Stimulated activated CD4-positive, alpha-beta T cell treated with anti-CD3 and anti-CD28 coated beads, Interleukin-4, amount 100 ng/mL, for 24 hours (primary cell): ENCODE measurements around the gene DTNB.
A peak's percentile ranks its signal among the peaks of the same experiment; 100 is the strongest.
"Not testable (repeated sequence)": the region's sequence is repeated elsewhere in the genome, so short reads cannot be mapped to it uniquely, and the experiment has no call there.

Experiments used
- DNase-seq: peaks from one replicate; pipeline ENCODE4 v3.0.0-alpha.2; 2020

Gene DTNB

DNA sequence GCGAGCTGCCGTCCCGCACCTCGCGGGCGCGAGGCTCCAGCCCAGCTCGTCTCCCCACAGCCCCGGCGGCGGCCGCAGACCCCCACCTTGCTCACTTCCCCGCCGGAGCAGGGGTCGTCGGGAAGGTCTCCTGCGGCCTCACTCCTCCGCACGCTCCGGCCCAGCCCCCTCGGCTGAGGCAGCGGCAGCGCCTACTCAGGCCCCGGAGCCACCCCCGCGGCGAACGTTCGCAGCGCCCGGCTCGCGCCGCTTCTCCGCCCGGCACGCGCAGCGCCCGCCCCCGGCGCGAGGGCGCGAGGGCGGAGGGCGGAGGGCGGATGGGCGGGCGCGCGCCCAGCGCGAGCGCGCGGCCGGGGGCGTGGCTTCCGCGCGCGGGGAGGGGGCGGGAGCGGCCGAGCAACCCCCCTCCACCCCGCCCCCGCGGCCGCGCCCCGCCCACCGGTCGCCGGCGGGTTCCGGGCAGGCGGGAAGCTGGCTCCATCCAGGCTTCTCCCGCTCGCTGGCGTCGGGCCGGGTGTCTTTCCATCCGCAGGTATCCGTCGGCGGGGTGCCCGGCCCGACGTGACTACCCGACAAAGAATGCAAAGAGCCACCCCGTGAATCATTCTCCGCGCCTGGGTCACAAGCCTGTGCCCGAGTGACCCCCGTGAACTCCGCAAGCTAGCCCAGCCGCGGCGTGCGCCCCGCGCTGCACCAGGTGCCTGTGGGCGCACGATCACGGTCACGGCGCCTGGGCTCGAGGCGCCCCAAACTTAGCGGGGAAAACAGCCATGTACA, at the start of gene DTNB:
Gene DTNB (minus strand): TSS at position 278 of the 777 bp plus-strand sequence. CDS start 20,917 bp downstream, outside the sequence.
- DNase-seq = peak; percentile 64

DNA sequence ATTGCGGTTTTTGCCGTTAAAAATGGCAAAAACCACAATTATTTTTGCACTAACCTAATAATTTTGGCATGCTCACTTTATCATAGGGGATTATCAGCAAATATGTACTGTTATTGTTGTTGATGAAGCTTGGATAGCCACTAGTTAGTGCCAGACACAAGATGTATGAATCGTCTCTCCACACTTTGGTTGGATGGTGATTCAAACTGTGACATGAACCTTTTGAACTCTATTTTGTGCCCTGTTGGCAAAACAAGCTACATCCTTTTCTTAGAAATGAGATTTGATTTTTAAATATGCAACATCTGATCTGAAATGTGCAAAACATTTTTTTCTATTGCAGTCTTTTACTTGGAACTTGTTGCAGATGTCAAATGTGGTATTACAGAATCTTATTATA, 48.8 kb upstream of the DTNB start:
- DNase-seq = no peak

DNA sequence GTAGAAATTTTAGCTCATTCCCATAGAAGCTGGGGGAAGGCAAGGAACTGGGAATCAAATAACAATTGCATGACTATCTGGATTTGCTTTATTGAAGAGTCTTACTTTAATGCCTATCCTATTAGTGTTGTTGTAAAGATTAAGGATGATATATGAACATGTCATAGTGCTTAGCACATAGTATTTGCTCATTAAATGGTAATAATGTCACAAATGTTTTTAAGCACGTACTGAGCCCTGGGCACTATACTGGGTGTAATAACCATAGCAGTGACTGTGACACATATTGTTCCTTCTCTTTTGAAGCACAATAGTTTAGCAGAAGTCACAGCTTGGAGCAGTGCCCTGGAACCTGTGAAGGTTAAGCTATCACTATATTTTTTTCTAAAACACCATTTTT, 47.2 kb upstream of the DTNB start:
- DNase-seq = no peak

DNA sequence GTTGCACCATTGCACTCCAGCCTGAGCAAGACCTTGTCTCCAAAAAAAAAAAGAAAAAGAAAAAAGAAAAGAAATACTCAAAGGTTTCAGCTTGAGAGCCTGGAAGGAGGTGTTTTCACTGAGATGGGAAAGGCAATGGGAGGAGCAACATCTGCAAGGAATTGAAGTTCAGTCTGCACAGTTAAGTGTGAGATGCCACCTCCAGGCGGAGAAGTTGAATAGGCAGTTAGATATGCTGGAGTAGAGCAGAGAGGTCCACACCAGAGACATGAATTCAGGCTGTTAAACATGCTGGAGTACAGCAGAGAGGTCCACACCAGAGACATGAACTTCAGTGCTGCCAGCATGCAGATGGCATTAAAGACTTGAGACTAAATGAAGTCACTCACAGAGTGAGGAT, 41.4 kb upstream of the DTNB start:
- DNase-seq = no peak

DNA sequence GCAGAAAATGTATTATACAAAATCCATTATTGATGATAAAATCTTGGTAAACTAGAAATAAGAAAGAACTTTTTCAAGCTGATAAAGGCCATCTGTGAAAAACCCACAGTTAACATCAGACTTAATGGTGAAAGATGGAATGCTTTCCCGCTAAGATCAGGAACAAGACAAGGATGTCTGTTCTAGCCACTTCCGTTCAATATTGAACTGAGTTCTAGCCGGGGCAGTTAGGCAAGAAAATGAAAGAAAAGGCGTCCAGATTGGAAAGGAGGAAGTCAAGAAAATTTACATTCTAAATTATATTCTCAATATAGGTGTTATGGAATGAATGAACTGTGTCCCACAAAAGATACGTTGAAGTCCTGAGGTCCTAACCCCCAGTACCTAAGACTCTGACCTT, 39.1 kb upstream of the DTNB start:
- no peak for DNase-seq

DNA sequence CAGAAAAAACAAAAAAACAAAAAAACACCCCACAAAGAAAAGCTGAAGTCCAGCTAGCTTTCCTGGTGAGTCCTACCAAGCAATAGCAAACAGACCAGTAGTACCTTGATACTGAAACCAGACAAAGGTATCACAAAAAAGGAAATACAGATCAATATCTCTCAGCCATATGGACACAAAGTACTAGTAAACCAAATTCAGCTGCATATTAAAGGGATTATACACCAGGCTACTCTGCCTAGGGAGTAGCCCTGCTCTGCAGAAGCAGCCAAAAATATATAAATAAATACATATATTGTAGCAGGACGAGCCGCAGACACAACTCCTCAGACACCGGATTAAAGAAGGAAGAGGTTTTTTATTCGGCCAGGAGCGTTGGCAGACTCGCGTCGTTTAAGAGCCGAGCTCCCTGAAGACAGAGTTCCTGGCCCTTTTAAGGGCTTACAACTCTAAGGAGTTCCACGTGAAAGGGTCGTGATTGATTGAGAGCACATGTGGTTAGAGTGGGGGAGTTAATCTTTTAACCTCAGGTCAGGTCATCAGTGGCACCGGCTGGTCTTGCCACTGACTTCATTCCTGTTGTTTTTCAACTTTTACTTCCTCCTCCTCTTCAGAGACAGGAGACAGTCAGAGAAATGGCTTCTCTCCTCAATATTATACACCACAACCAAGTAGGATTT, 38.4 kb upstream of the DTNB start:
- DNase-seq = no peak

DNA sequence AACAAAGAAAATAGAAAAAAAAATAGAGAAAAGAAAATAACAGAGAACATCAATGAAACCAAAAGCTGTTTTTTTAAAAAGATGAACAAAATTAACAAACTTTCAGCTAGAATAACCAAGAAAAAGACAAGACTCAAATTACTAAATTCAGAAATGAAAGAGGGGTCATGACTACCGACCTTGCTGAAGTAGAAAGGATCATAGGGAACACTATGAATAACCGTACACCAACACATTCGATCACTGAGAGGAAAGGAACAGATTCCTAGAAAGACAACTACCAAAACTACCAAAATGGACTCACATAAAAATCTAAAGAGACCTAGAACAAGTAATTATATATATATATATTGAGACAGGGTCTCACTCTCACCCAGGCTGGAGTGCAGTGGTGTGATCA, 37.4 kb upstream of the DTNB start:
- no peak for DNase-seq

DNA sequence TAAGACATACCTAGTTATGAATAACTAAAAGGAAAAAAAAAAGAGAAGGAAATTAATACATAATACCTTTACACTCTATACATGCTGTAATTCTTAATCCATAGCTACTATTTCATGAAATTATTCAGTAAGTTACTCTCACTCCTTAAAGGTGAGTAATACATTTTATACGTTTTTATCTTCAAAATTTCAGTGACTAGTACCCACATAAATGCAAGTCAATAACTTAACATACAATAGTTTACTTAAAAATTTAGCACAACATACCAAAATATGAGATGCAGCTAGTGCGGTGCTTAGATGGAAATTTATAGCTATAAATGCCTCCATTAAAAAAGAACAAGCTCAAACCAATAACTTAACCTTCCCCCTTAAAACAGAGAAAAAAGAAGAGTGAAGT, 36.0 kb upstream of the DTNB start:
- no peak for DNase-seq

DNA sequence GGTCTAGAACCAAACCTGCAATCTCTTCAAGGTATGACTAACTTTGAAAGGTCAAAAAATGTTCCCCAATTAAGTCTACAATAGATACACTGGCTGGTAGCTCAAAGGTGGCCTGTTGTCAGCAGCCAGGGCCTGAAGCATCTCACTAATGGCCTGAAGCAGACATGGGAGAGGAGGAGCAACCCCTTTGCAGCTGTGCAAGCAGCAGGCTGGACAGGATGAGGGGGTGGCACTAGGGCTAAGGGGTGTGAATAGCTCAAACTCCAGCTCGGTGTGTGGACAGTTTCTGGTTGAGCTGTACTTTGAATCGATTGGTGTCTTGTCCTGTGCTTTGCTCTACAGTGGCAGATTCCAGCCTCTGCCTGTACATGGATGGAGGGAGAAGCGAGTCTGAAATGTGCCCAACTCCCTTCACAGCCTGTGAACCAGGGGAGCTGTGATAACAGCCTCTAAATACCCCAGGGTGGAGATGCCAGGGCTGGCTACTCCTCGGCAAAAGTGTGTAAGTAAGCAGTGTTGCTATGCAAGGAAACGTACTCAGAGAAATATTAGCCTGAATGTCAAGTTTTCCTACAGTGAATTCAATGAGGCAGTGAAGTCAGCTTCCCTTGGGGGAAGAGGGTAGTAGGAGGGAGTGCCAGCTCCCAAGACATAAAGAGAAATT, 34.7 kb upstream of the DTNB start:
- no peak for DNase-seq

DNA sequence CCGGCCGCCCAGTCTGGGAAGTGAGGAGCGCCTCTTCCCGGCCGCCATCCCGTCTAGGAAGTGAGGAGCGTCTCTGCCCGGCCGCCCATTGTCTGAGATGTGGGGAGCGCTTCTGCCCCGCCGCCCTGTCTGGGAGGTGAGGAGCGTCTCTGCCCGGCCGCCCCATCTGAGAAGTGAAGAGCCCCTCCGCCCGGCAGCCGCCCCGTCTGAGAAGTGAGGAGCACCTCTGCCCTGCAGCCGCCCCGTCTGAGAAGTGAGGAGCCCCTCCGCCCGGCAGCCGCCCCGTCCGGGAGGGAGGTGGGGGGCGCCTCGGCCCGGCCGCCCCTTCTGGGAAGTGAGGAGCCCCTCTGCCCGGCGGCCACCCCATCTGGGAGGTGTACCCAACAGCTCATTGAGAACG, 32.2 kb upstream of the DTNB start:
- not testable (repeated sequence) for DNase-seq

DNA sequence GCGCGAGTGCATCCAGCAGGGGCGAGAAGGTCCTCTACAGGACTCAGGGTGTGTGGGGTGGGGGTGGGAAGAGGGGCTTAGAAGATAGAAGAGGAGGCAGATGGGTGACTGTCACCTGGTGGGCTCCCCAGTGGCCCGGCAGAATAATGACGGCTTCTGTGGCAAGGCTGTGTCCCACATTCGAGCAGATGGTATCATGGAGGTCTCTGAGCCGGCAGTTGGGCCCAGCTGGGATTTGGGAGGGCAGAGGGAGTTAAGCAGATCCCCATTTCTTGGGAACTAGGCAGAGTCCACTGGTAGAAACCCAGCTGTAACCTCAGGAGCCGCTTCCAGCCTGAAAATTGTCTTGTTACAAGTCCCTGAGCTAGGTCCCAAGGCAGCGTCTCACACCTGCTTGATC, 28.4 kb upstream of the DTNB start:
- DNase-seq = no peak

DNA sequence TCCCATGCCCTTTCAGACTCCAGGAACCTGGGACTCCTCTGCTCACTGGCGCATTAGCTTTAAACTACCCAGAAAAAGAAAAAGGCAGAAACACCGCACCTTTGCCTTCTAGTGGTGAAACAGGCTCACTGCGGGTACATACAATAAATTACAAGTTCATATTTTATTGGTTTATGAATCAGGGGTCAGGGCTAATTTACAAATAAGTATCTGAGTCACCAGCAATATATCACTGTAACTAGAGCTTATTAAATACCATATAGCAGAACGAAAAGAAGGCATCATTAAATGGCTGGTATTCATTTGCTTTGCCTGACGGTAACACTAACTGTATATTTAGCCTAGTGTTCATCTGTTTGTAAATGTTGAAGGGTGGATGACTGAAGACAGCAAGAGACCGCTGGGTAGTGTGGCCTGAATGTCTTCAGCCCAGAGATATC, 26.9 kb upstream of the DTNB start:
- peak; percentile 24 for DNase-seq

DNA sequence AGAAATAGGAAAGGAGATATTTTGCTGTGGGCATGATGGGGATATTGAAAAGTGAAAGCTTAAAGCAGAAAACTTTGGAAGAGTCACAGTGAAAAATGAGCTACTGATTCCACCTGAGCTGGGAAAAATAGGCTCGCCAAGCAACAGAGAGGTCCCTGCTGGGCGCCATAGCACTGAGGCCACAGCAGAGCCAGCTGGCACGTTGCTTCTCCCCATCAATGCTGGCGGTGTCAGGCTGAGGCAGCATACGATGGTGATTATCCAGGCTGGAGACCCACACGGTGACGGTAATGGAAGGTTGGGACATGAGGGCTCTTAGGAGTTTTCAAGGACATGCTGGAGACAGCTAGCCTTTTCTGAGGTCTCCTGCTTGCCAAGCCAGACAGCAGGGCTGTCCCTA, 25.8 kb upstream of the DTNB start:
- no peak for DNase-seq

DNA sequence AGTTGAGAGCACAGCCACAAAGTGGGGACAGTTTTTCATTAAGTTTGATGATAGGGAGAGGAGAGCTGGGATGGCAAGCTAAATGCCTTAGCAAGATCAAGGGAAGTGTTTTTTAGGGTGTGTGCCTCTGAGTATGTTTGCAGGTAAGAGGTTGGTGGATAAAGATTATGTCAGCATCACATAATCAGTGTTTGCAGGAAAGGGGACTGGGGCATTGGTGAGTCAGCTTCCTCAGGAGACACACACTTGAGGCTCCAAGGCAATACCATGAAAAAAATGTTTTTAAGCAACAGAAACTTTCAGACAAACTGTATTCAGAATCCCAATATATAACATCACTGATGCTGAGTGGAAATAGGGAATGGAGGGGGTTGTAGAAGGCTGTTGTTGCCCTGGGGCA, 25.4 kb upstream of the DTNB start:
- no peak for DNase-seq

DNA sequence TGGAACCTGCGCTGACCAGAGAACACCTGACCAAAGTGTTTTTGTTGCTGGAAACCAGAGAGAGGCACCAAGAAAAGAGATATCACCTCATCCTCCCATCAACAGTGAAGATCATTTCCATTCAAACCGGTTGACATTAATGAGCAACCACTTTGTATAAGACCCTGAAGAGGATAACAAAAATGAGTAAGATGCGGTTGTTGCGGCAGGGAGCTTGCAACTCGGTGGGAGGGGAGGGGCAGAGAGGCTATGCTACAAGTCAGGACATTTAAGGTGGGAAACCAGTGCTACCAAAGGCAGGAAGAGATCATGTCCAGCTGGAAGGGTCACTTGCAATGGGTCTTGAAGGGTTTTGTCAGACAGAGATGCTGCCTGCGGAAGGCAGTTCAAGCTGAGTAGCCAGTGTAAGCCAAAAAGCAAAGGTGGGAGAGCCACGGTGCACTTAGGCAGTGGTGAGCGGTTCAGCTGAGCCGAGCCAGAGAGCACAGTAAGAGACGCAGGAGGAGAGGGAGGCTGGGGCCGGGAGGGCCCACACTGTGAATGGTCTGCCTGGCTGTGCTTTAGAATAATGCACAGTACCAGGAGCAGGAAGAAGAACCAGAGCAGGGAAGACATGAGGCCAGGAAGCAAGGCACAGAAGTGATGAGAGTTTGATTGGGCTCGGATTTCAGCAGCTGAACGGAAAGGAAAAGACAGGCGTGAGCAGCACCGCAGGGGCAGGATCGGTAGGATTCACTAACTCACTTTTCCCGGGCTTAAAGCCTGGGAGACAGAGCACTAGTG, 24.4 kb upstream of the DTNB start:
- no peak for DNase-seq

DNA sequence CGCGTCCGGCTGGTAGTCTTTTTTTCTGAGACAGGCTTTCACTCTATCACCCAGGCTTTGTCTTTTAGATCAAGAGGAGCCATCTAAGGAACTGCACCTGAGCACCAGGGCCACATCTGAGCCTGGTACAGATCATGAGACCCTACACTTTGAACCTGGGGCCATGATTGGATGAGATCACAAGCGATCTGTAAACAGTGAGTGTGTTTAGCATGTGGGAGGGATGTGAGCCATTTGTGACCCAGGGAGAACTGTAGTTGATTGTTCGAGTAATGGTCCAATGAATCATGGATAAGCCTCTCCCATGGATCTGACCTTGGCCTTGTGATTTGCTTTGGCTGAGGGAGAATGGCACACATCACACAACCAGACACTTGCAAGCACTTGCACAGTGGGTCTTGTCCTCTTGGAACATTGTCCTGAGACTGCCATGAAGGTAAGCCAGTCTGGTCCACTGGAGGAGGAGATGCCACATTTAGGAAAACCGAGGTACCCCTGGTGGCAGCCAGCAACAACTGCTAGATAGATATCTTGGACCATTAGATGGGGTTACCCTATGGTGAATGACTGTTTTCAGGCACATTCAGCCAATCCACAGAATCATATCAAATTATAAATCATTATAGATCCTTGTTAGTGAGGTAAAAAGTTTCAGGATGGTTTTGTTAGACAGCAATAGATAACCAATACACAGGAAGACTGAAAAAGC, 19.5 kb upstream of the DTNB start:
- no peak for DNase-seq

DNA sequence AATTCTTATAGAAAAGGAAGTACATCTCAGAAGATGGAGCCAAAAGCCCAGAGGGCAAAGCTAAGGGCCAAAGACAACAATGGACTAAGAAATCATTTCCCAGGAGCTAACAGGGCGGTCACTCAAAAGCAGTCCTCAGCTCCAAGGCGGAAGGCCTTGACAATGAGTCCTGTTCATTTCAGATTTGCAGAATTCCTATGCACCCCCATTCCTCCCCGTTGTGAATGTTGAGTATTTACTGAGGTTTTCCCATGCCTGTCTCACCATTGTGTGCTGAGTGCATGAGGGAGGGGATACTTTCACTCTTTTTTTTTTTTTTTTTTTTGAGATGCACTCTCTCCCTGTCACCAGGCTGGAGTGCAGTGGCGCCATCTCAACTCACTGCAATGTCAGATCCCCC, 18.8 kb upstream of the DTNB start:
- DNase-seq = no peak

DNA sequence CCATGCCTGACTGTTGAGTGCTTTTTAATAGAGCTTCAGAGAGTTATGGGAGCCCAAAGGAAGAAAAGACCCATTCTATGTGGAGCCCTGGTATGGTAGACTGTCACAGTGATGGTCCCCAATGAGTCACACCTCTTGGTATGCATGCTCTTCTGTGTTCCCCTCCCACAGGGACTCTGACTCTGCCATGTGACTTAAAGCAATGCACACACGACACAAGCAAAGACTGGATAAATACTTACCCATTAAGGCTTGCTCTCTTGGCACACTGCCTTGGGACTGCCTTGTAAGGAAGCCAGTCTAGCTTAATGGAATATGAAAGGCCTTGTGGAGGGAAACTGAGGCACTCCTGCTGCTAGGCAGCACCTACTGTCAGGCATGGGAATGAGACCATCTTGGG, 16.7 kb upstream of the DTNB start:
- no peak for DNase-seq

DNA sequence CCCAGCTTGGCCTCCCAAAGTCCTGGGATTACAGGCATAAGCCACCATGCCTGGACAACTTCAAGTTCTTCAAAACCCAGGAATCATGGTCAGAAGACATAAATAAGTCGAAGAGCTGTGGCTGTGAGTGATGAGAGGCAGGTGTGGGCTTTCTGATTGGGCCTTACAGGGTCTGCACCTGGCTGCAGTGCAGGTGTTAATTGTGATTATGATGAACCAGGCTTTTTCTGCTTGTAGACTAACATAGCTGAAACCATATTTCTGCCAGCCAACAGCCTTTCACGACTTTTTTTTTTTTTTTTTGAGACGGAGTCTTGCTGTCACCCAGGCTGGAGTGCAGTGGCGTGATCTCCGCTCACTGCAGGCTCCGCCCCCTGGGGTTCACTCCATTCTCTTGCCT, 14.9 kb upstream of the DTNB start:
- no peak for DNase-seq

DNA sequence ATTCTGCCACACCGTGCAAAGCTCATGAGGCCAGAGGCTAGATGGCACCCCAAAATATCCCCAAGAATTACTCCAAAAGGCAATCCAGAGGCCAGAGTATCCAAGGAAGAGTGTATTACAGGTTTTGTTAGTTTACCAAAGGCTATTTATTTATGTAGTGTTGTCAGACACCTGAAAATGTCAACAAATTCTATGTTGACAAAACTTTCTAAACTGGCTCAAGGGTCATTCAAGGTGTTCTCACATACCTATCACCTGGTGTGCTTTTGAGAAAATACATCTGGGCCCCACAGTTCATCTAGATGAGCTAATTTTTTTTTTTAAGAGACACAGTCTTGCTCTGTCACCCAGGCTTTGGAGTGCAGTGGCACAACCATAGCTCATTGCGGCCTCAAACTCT, 12.4 kb upstream of the DTNB start:
- DNase-seq = no peak

DNA sequence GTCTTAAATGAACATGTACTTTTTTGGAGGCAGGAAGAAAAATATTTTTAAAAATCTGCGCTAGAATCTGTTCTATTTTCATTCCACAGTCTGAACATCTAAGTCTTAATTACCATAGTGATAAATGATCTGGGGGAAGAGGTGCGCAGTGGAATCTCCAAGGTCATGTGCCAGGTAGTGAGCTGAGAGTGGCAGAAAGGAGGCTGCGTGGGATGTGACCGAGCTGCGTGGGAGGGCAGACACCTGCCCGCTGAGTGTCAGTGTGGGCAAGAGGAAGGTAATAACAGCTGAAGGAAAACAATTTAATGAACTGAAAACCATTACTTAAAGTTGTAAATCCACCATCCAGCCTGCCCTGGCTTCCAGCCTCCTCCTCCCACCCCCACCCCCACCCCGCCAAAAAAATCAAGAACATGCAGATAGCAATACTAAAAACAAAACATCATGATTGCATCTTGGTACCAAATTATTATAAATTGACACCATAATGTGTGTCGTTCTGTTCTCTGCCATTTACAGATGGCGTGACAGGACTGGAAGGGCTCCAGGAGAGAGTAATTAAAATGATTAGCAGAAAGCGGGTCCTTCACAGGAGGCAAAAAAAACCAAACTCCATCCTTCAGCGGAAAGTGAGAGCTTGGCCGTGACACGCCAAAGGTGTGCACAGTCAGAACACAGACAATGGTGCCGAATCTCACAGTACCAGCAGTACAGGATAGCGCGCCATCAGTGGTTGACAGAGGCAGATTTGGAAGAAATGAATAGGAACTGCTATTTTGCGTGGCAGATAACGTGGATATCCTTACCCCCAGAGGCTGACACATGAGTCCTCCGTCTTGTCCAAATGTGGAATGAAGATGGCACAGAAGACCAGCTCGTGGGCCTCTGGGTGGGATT, 11.4 kb upstream of the DTNB start:
- no peak for DNase-seq

DNA sequence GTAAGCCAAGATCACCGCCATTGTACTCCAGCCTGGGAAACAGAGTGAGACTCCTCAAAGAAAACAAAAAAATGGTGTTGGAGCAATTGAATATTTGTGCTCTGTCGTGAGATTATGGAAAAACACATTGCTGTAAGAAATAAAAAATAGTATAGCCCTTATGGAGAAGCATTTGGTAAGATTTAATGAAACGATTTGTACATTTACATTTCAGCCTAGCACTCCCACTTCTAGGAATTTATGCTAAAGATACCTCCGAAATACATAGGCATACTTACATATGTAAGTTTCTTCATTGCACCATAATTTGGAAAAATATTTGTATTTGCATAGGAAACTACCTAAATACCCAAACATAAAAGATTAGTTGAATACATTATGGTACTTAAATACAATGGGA, 8.7 kb upstream of the DTNB start:
- no peak for DNase-seq
